K562 (cell line): ENCODE results near the gene FIBIN. TPM values are rescaled to one million over a fixed set of nuclear protein-coding genes. Genes with fewer than 3 reads are reported as not detected.

Source experiments
- EWSR1 ChIP-seq: fragments of 450-650 bp; IDR thresholded peaks from 2 replicates; pipeline ENCODE4 v1.6.1; 2018; ENCODE audit warnings: borderline replicate concordance, mild to moderate bottlenecking, low read depth, moderate library complexity; ENCODE audit not compliant: partially characterized antibody
- KDM5B ChIP-seq: fragments of 200-600 bp; sonication (generic); IDR thresholded peaks from 2 replicates; pipeline ENCODE4 v1.6.1; 2012; ENCODE audit warnings: low read depth, mild to moderate bottlenecking, moderate library complexity, low read length, control low read depth, inconsistent platforms; ENCODE audit not compliant: insufficient replicate concordance
- NCOA6 ChIP-seq: fragments of 450-650 bp; IDR thresholded peaks from 2 replicates; pipeline ENCODE4 v1.6.1; 2017; ENCODE audit warnings: mild to moderate bottlenecking
- NR3C1 ChIP-seq: sonication (generic); formaldehyde crosslinking; IDR thresholded peaks from 2 replicates; pipeline ENCODE4 v1.8.1; 2022; ENCODE audit warnings: missing genetic modification reagents
- PCBP2 ChIP-seq: fragments of 200-400 bp; formaldehyde crosslinking; IDR thresholded peaks from 2 replicates; pipeline ENCODE4 v1.6.1; 2018; ENCODE audit warnings: low read length, low read depth, mild to moderate bottlenecking, moderate library complexity; ENCODE audit not compliant: poor library complexity, severe bottlenecking
- PHF8 ChIP-seq: fragments of 200-600 bp; sonication (generic); IDR thresholded peaks from 2 replicates; pipeline ENCODE4 v1.6.1; 2012; ENCODE audit warnings: mixed run types, mild to moderate bottlenecking, inconsistent platforms, low read length, moderate library complexity, borderline replicate concordance
- POLR2B ChIP-seq: fragments of 450-650 bp; IDR thresholded peaks from 2 replicates; pipeline ENCODE4 v1.6.1; 2018; ENCODE audit warnings: low read depth; ENCODE audit not compliant: partially characterized antibody
- POU5F1 ChIP-seq: fragments of 150-350 bp; IDR thresholded peaks from 2 replicates; pipeline ENCODE4 v1.6.1; 2014; ENCODE audit warnings: borderline replicate concordance, low read length, low read depth, mild to moderate bottlenecking; ENCODE audit not compliant: partially characterized antibody
- SMAD3 ChIP-seq: fragments of 450-650 bp; formaldehyde crosslinking; conservative IDR thresholded peaks from 2 replicates; pipeline ENCODE4 v1.4.0; 2020; ENCODE audit warnings: mild to moderate bottlenecking
- TBL1XR1 ChIP-seq, 2 experiments: IDR thresholded peaks; 2 replicates each; pipeline ENCODE4 v1.6.1; 2012; ENCODE audit warnings: improper control_type of control experiment in 2 of 2, low read length in 2 of 2, mild to moderate bottlenecking in 1 of 2
- TCF3 ChIP-seq: sonication (generic); formaldehyde crosslinking; IDR thresholded peaks from 2 replicates; pipeline ENCODE4 v1.4.0; 2020; ENCODE audit warnings: mild to moderate bottlenecking, missing genetic modification reagents
- ZFX ChIP-seq: sonication (generic); formaldehyde crosslinking; IDR thresholded peaks from 2 replicates; pipeline ENCODE4 v1.8.0; 2022; ENCODE audit warnings: mild to moderate bottlenecking, missing genetic modification reagents, moderate library complexity
- polyA plus RNA-seq, 8 experiments: library from polyadenylated mRNA; depleted of rRNA in 4 of 8; stranded (reverse) in 5 of 8; unstranded in 3 of 8; fragments of >200 nt; fragmentation: Nextera tagmentation in 2 of 8; fragmentation: Illumina TruSeq in 1 of 8; extraction: Ambion mirVana in 2 of 8; extraction: Trizol in 1 of 8; gene quantifications; 2 replicates each; pipeline versions ENCODE4 v1.2.1 to v1.2.3, GENCODE V29; 2011 to 2014; ENCODE audit warnings: inconsistent platforms in 1 of 8, missing spikeins in 1 of 8
- total RNA-seq, 7 experiments: library from RNA; depleted of rRNA in 6 of 7; stranded (reverse); fragments of >200 nt in 6 of 7; fragmentation: Illumina TruSeq in 2 of 7; extraction: Trizol in 2 of 7; gene quantifications; 2 replicates each; pipeline versions ENCODE4 v1.2.1 to v1.2.3, GENCODE V29; 2011 to 2021; ENCODE audit warnings: low replicate concordance in 1 of 7
- TF ChIP-seq, protein P1 (sequence below): fragments of 450-650 bp; formaldehyde crosslinking; IDR thresholded peaks from 2 replicates; pipeline ENCODE4 v1.4.0; 2020; ENCODE audit warnings: mild to moderate bottlenecking, moderate library complexity
- TF ChIP-seq, protein P2 (sequence below): fragments of 250-450 bp; sonication (Bioruptor Pico); IDR thresholded peaks from 2 replicates; pipeline ENCODE4 v1.5.1; 2021; ENCODE audit warnings: mild to moderate bottlenecking
- TF ChIP-seq, protein P3 (sequence below): sonication (generic); formaldehyde crosslinking; IDR thresholded peaks from 2 replicates; pipeline ENCODE4 v1.8.1; 2022; ENCODE audit warnings: missing genetic modification reagents
- TF ChIP-seq, protein P4 (sequence below): sonication (generic); formaldehyde crosslinking; IDR thresholded peaks from 2 replicates; pipeline ENCODE4 v1.8.0; 2022; ENCODE audit warnings: missing genetic modification reagents, mild to moderate bottlenecking, borderline replicate concordance
- TF ChIP-seq, protein P5 (sequence below), 2 experiments: fragments of 450-650 bp; IDR thresholded peaks; 2 replicates each; pipeline ENCODE4 v1.6.1; 2018; ENCODE audit warnings: mild to moderate bottlenecking in 2 of 2, low read depth in 1 of 2; ENCODE audit not compliant: partially characterized antibody in 2 of 2

FIBIN gene
- total and polyA plus RNA-seq, 9 of the 15 experiments (the other 6 are each of a cell fraction or from before 2014, with no cell fraction given): not detected

DNA sequence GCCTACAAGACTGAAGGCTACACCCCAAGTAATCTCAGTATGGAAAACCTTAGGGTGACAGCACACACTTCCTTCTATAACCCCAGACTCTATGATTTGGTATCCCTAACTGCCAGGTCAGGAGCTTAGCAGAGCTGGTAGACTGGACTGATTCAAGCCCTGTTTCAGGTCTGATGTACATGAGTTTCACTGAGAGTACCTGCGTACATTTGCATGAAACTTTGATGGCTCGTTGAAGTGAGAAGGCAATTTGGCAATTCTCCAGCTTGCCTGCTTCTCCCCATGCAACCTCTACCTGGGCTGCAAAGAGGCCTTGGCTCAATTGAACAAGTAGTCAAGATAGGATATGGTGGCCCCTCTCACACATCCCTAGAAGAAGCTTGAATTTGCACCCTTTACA lies 10.2 kb downstream of the FIBIN start (continued):
- TF ChIP-seq POLR2B: no peak
- TF ChIP-seq PCBP2: no peak
- TF ChIP-seq, protein P1, sequence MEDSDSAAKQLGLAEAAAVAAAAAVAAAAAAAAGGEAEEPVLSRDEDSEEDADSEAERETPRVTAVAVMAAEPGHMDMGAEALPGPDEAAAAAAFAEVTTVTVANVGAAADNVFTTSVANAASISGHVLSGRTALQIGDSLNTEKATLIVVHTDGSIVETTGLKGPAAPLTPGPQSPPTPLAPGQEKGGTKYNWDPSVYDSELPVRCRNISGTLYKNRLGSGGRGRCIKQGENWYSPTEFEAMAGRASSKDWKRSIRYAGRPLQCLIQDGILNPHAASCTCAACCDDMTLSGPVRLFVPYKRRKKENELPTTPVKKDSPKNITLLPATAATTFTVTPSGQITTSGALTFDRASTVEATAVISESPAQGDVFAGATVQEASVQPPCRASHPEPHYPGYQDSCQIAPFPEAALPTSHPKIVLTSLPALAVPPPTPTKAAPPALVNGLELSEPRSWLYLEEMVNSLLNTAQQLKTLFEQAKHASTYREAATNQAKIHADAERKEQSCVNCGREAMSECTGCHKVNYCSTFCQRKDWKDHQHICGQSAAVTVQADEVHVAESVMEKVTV (CRISPR knock-in tag): no peak
- TF ChIP-seq POU5F1: no peak
- TF ChIP-seq ZFX (CRISPR knock-in tag): no peak
- TF ChIP-seq, protein P2, sequence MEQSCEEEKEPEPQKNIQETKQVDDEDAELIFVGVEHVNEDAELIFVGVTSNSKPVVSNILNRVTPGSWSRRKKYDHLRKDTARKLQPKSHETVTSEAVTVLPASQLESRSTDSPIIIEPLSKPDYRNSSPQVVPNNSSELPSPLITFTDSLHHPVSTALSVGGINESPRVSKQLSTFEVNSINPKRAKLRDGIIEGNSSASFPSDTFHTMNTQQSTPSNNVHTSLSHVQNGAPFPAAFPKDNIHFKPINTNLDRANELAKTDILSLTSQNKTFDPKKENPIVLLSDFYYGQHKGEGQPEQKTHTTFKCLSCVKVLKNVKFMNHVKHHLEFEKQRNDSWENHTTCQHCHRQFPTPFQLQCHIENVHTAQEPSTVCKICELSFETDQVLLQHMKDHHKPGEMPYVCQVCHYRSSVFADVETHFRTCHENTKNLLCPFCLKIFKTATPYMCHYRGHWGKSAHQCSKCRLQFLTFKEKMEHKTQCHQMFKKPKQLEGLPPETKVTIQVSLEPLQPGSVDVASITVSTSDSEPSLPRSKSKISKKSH (CRISPR knock-in tag): no peak
- TF ChIP-seq, protein P3, sequence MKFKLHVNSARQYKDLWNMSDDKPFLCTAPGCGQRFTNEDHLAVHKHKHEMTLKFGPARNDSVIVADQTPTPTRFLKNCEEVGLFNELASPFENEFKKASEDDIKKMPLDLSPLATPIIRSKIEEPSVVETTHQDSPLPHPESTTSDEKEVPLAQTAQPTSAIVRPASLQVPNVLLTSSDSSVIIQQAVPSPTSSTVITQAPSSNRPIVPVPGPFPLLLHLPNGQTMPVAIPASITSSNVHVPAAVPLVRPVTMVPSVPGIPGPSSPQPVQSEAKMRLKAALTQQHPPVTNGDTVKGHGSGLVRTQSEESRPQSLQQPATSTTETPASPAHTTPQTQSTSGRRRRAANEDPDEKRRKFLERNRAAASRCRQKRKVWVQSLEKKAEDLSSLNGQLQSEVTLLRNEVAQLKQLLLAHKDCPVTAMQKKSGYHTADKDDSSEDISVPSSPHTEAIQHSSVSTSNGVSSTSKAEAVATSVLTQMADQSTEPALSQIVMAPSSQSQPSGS: no peak
- no peak for TF ChIP-seq TBL1XR1 (IDR thresholded peaks at IDR 0.05; ENCODE audit: low read length in 2 of 2)
- TF ChIP-seq, protein P4, sequence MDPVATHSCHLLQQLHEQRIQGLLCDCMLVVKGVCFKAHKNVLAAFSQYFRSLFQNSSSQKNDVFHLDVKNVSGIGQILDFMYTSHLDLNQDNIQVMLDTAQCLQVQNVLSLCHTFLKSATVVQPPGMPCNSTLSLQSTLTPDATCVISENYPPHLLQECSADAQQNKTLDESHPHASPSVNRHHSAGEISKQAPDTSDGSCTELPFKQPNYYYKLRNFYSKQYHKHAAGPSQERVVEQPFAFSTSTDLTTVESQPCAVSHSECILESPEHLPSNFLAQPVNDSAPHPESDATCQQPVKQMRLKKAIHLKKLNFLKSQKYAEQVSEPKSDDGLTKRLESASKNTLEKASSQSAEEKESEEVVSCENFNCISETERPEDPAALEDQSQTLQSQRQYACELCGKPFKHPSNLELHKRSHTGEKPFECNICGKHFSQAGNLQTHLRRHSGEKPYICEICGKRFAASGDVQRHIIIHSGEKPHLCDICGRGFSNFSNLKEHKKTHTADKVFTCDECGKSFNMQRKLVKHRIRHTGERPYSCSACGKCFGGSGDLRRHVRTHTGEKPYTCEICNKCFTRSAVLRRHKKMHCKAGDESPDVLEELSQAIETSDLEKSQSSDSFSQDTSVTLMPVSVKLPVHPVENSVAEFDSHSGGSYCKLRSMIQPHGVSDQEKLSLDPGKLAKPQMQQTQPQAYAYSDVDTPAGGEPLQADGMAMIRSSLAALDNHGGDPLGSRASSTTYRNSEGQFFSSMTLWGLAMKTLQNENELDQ (CRISPR knock-in tag): no peak
- no peak for TF ChIP-seq EWSR1
- TF ChIP-seq NCOA6: no peak
- TF ChIP-seq, protein P5, sequence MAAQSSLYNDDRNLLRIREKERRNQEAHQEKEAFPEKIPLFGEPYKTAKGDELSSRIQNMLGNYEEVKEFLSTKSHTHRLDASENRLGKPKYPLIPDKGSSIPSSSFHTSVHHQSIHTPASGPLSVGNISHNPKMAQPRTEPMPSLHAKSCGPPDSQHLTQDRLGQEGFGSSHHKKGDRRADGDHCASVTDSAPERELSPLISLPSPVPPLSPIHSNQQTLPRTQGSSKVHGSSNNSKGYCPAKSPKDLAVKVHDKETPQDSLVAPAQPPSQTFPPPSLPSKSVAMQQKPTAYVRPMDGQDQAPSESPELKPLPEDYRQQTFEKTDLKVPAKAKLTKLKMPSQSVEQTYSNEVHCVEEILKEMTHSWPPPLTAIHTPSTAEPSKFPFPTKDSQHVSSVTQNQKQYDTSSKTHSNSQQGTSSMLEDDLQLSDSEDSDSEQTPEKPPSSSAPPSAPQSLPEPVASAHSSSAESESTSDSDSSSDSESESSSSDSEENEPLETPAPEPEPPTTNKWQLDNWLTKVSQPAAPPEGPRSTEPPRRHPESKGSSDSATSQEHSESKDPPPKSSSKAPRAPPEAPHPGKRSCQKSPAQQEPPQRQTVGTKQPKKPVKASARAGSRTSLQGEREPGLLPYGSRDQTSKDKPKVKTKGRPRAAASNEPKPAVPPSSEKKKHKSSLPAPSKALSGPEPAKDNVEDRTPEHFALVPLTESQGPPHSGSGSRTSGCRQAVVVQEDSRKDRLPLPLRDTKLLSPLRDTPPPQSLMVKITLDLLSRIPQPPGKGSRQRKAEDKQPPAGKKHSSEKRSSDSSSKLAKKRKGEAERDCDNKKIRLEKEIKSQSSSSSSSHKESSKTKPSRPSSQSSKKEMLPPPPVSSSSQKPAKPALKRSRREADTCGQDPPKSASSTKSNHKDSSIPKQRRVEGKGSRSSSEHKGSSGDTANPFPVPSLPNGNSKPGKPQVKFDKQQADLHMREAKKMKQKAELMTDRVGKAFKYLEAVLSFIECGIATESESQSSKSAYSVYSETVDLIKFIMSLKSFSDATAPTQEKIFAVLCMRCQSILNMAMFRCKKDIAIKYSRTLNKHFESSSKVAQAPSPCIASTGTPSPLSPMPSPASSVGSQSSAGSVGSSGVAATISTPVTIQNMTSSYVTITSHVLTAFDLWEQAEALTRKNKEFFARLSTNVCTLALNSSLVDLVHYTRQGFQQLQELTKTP (IDR thresholded peaks at IDR 0.05; ENCODE audit: low read depth in 1 of 2, partially characterized antibody in 2 of 2): no peak
- TF ChIP-seq KDM5B: no peak
- TF ChIP-seq TCF3: no peak
- no peak for TF ChIP-seq NR3C1 (CRISPR knock-in tag)
- no peak for TF ChIP-seq PHF8
- TF ChIP-seq SMAD3 (CRISPR knock-in tag): no peak
